Stomach (tissue), 9 donors: Measurements from ENCODE around the gene SPTSSB. TPM values are rescaled to one million over a fixed set of nuclear protein-coding genes. Genes with fewer than 3 reads are reported as not detected.

Experiments used
- DNase-seq, 2 donors: peaks; one replicate each; pipeline versions ENCODE4 v3.0.0 to v3.0.0-alpha.2; 2013 to 2019
- H3K27ac ChIP-seq, 5 donors: fragments of 200-600 bp in 4 of 5; sonication (generic) in 4 of 5; one replicate each; pipeline ENCODE4 v1.5.1; 2013 to 2019; ENCODE audit warnings: mild to moderate bottlenecking in 1 of 5, moderate library complexity in 1 of 5
- H3K27me3 ChIP-seq, 3 donors: fragments of 200-600 bp; sonication (generic); one replicate each; pipeline ENCODE4 v1.5.1; 2017 to 2019; ENCODE audit warnings: mixed run types in 1 of 3
- H3K36me3 ChIP-seq, 4 donors: fragments of 200-600 bp; sonication (generic); 1 replicate in 3 of 4; 2 replicates in 1 of 4; pipeline ENCODE4 v1.5.1; 2016 to 2019
- H3K4me1 ChIP-seq, 4 donors: fragments of 200-600 bp; sonication (generic); one replicate each; pipeline ENCODE4 v1.5.1; 2016 to 2019
- H3K4me3 ChIP-seq, 4 donors: fragments of 200-600 bp; sonication (generic) in 3 of 4; one replicate each; pipeline ENCODE4 v1.5.1; 2016 to 2019; ENCODE audit warnings: mild to moderate bottlenecking in 1 of 4
- H3K9me3 ChIP-seq, 4 donors: fragments of 200-600 bp; sonication (generic); one replicate each; pipeline ENCODE4 v1.5.1; 2016 to 2019
- EP300 ChIP-seq: sonication (generic); formaldehyde crosslinking; IDR thresholded peaks from one replicate; pipeline ENCODE4 v1.6.1; 2017; ENCODE audit warnings: antibody characterized with exemption
- POLR2A ChIP-seq, 4 donors: fragments of 450-650 bp; IDR thresholded peaks; one replicate each; pipeline ENCODE4 v1.6.1; 2016; ENCODE audit warnings: antibody characterized with exemption in 4 of 4, control low read depth in 2 of 4, mild to moderate bottlenecking in 1 of 4, moderate library complexity in 1 of 4
- POLR2AphosphoS5 ChIP-seq, 3 donors: sonication (generic); formaldehyde crosslinking; IDR thresholded peaks; one replicate each; pipeline ENCODE4 v1.6.1; 2016; ENCODE audit warnings: antibody characterized with exemption in 3 of 3
- WGBS, 5 donors: extraction: QIAGEN DNeasy Blood & Tissue Kit in 3 of 5; methylation state at CpG; one replicate each; pipeline versions ENCODE4 v1.1.5 to v1.1.7; 2013 to 2018; 5-methylcytosine and 5-hydroxymethylcytosine counted together
- intact Hi-C: fragments of 100-400 bp; cut with DNase I; formaldehyde crosslinking; loops from one replicate; pipeline ENCODE4 v1.15.1; 2023; ENCODE audit warnings: low total_unique reads
- polyA plus RNA-seq, 3 donors: library from polyadenylated mRNA; stranded (reverse); fragments of 200-250 nt; gene quantifications; one replicate each; pipeline ENCODE4 v1.2.3, GENCODE V29; 2013
- total RNA-seq, 5 donors: library from RNA; depleted of rRNA; stranded (reverse); fragments of >200 nt; gene quantifications; one replicate each; pipeline versions ENCODE4 v1.1.0 to v1.2.3, GENCODE V29; 2014 to 2016
- TF ChIP-seq, protein P1 (sequence below), 7 experiments: fragments of 450-650 bp in 4 of 7; fragments of 200-600 bp in 3 of 7; sonication (generic) in 3 of 7; IDR thresholded peaks; one replicate each; pipeline ENCODE4 v1.5.1; 2016 to 2019; ENCODE audit warnings: antibody characterized with exemption in 7 of 7, control low read depth in 2 of 7, mild to moderate bottlenecking in 1 of 7
- donor health status: healthy with polysubstance abuse.
- donor health status: Bipolar disorder and iron deficiency.
- donor health status: healthy.

SPTSSB gene
- total and polyA plus RNA-seq, 8 donors: 0.29 to 86.3 (median 12.1) TPM

DNA sequence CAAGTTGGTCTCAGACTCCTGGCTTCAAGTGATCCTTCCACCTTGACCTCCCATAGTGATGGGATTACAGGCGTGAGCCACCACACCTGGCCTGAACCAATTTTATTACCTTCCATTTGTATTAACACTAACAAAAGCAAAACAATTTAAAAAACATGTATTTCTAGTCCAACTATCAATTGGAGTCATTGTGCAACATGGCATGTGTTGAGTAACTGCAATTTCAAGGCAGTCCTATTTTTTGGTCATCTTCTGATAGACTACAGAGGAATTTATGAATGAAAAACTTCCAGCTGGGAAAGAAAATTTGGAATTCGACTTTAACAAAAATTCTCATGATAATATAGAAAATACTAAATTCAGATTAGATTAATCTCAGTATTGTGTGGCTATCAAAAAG lies 16.8 kb downstream of the SPTSSB start:
- intact Hi-C loops: no loop called here
- Histone ChIP-seq H3K27ac (no peak overlapping the region), H3K27me3 (no peaks in the 10 kb centered on the region), H3K4me1 (peaks cover 0 to 9% (median 0%) of the 10 kb centered on the region in 4 donors), H3K36me3 (no peaks in the 10 kb centered on the region), H3K4me3 (no peak overlapping the region), H3K9me3 (no peaks in the 10 kb centered on the region)
- WGBS, 5 donors: 84 to 95% (median 86%) methylated on average over 2 of the region's 2 CpGs
- no peak for DNase-seq
- no peak for TF ChIP-seq POLR2AphosphoS5 (IDR thresholded peaks at IDR 0.05)
- TF ChIP-seq POLR2A (IDR thresholded peaks at IDR 0.05): no peak
- TF ChIP-seq, protein P1, sequence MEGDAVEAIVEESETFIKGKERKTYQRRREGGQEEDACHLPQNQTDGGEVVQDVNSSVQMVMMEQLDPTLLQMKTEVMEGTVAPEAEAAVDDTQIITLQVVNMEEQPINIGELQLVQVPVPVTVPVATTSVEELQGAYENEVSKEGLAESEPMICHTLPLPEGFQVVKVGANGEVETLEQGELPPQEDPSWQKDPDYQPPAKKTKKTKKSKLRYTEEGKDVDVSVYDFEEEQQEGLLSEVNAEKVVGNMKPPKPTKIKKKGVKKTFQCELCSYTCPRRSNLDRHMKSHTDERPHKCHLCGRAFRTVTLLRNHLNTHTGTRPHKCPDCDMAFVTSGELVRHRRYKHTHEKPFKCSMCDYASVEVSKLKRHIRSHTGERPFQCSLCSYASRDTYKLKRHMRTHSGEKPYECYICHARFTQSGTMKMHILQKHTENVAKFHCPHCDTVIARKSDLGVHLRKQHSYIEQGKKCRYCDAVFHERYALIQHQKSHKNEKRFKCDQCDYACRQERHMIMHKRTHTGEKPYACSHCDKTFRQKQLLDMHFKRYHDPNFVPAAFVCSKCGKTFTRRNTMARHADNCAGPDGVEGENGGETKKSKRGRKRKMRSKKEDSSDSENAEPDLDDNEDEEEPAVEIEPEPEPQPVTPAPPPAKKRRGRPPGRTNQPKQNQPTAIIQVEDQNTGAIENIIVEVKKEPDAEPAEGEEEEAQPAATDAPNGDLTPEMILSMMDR (IDR thresholded peaks at IDR 0.05): no peak
- TF ChIP-seq EP300: no peak

DNA sequence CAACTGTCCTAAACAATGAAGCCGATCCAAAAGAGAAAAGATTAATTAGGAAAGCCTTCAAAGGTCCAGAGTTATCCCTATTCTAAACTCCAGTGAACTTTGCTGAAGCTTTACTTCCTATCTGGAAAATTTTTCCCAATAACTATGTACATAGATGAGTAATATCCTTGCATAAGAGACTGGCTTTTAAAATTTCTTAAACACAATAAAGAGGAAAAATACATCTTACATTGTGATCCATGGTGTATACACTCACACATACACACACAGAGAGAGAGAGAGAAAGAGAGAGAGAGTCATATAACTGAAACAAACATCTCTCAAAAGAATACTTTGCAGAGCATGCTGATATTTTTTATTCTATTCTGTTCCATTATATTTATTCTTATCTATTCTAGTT lies 20.0 kb downstream of the SPTSSB start:
- 53 to 93% (median 79%) methylated on average over 1 of the region's 1 CpG for whole genome bisulfite sequencing, 5 donors
- Histone ChIP-seq H3K27ac (no peak overlapping the region), H3K4me1 (peaks cover 0 to 11% (median 0%) of the 10 kb centered on the region in 4 donors), H3K9me3 (no peaks in the 10 kb centered on the region), H3K36me3 (no peaks in the 10 kb centered on the region), H3K27me3 (no peaks in the 10 kb centered on the region), H3K4me3 (no peak overlapping the region)
- intact Hi-C loops: no loop called here
- no peak for DNase-seq
- no peak for TF ChIP-seq EP300
- TF ChIP-seq, protein P1 (IDR thresholded peaks at IDR 0.05): no peak

DNA sequence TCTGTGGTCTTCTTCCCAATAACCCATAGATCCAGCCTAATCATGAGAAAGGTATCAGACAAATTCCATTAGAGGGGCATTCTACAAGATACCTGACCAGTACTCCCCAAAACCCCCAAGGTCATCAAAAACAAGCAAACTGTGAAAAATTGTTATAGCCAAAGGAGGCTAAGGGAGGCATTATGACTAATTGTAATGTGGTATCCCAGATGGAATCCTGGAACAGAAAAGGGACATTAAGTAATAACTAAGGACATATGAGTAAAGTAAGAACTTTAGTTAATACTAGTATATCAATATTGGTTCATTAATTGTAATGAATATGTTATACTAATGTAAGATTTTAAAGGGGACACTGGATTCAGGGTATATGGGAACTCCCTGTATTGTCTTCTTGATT lies 20.4 kb downstream of the SPTSSB start:
- no peaks in the 10 kb centered on the region for H3K36me3 ChIP-seq
- intact Hi-C loops: no loop called here

DNA sequence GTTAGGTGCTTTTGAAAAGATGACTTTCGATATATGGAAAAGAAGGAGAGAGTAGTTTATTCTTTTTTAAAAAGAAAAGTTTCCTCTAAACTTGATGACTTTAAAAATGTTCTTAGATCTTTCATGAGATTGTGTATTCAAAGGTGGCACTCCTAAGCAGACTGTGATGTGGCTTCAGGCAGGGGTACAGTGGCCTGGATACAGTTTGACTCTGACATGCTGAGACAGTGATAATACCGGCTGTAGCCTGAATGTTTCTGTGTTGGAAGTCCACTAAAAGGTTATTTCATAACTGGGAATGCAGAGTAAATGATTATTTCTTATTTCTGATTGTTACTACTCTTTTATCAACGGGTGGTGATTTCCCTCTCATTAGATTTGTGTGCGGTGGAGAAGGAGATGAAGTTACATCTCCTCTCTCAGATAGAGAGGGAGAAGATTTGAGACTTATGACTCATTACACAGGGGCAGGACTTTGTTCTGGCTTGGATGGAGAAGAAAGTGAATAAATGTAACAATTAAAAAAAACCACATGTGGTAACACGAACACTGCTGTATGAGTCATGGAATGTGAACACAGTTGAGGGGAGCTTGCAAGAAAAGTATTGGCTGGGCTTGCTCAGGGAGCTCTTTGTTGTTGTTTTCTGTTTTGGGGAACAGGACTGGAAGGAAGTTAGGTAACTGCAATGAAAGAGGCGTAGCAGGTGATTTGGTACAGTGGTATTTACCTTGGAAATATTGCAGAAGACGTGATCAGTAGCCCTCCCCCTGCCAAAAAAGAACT lies 21.6 kb downstream of the SPTSSB start:
- no peaks in the 10 kb centered on the region for H3K27me3 ChIP-seq
- peak overlapping the region in 1 of 5 donors; percentile 9 for H3K27ac ChIP-seq
- no peaks in the 10 kb centered on the region for H3K9me3 ChIP-seq
- no peaks in the 10 kb centered on the region for H3K36me3 ChIP-seq
- WGBS, 5 donors: 46 to 51% (median 48%) methylated on average over 7 of the region's 7 CpGs
- peak in 1 of 2 donors; percentile 44 for DNase-seq
- intact Hi-C loops: no loop called here
- TF ChIP-seq POLR2A (IDR thresholded peaks at IDR 0.05): no peak
- TF ChIP-seq POLR2AphosphoS5 (IDR thresholded peaks at IDR 0.05): no peak
- TF ChIP-seq EP300: no peak
- TF ChIP-seq, protein P1 (IDR thresholded peaks at IDR 0.05): no peak
- H3K4me3 ChIP-seq: no peak overlapping the region
- H3K4me1 ChIP-seq: peaks cover 0 to 11% (median 0%) of the 10 kb centered on the region in 4 donors

More for the DNA sequence above, 20.4 kb downstream of the SPTSSB start:
- Histone ChIP-seq H3K4me1 (peaks cover 0 to 11% (median 0%) of the 10 kb centered on the region in 4 donors), H3K27ac (no peak overlapping the region), H3K27me3 (no peaks in the 10 kb centered on the region), H3K4me3 (no peak overlapping the region), H3K9me3 (no peaks in the 10 kb centered on the region)
- TF ChIP-seq EP300: no peak
- no peak for TF ChIP-seq POLR2A (IDR thresholded peaks at IDR 0.05)
- no peak for TF ChIP-seq POLR2AphosphoS5 (IDR thresholded peaks at IDR 0.05)
- TF ChIP-seq, protein P1 (IDR thresholded peaks at IDR 0.05): no peak
- no peak for DNase-seq
